GM12891 (cell line): Measurements from ENCODE around the gene SAMD10.
A peak's percentile ranks its signal among the peaks of the same experiment; 100 is the strongest.

Experiments
- DNase-seq: peaks from one replicate; pipeline ENCODE4 v3.0.0; 2011; ENCODE audit warnings: low spot score; ENCODE audit not compliant: insufficient read length
- FAIRE-seq: peaks from 2 replicates; lab custom pipeline; 2011; peaks lifted over from hg19 to GRCh38; lab: Jason Lieb, UNC
- PAX5 ChIP-seq: IDR thresholded peaks from 2 replicates; pipeline ENCODE4 v1.6.1; 2011; ENCODE audit warnings: low read length, moderate library complexity, mild to moderate bottlenecking; ENCODE audit not compliant: insufficient read depth, severe bottlenecking
- POLR2A ChIP-seq: IDR thresholded peaks from 2 replicates; pipeline ENCODE4 v1.6.1; 2011; ENCODE audit warnings: low read depth, low read length, control low read depth
- POLR2AphosphoS5 ChIP-seq: IDR thresholded peaks from 2 replicates; pipeline ENCODE4 v1.6.1; 2011; ENCODE audit warnings: low read depth, low read length, control low read depth
- POU2F2 ChIP-seq: IDR thresholded peaks from 2 replicates; pipeline ENCODE4 v1.6.1; 2011; ENCODE audit warnings: low read depth, mild to moderate bottlenecking, control low read depth, low read length, moderate library complexity
- SPI1 ChIP-seq: IDR thresholded peaks from 2 replicates; pipeline ENCODE4 v1.6.1; 2011; ENCODE audit warnings: low read depth, low read length, control low read depth
- TAF1 ChIP-seq: IDR thresholded peaks from 2 replicates; pipeline ENCODE4 v1.6.1; 2011; ENCODE audit warnings: low read depth, low read length, control low read depth

The SAMD10 gene

DNA sequence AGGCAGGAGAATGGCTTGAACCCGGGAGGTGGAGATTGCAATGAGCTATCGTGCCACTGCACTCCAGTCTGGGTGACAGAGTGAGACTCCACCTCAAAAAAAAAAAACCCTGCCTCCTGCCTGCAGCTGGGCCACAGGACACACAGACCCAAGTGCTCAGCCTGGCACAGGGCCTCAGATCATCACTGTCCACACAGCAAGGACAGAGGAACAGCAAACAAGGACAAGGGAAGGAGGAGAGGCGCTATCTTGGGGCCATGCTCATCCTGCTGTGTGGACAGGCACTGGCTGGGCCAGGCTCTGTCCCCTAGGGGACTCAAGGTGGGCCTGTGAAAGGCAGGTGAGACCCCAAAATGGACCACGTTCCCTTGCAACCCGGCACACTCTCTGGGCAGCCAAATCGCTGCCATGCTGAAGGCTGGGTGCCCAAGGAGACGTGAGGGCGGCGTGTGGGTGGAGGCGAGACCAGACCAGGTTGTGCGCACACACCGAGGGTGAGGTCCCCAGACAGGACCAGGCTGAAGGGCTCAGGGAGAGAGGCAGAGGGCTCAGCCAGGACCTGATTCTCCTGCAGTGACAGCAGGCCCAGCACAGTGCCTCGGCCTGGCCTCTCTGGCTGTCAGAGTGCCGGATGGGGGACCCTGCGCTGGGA, 32.3 kb downstream of the SAMD10 start:
- no peak for TF ChIP-seq POLR2AphosphoS5
- no peak for TF ChIP-seq POU2F2
- no peak for FAIRE-seq
- DNase-seq, result no peak

DNA sequence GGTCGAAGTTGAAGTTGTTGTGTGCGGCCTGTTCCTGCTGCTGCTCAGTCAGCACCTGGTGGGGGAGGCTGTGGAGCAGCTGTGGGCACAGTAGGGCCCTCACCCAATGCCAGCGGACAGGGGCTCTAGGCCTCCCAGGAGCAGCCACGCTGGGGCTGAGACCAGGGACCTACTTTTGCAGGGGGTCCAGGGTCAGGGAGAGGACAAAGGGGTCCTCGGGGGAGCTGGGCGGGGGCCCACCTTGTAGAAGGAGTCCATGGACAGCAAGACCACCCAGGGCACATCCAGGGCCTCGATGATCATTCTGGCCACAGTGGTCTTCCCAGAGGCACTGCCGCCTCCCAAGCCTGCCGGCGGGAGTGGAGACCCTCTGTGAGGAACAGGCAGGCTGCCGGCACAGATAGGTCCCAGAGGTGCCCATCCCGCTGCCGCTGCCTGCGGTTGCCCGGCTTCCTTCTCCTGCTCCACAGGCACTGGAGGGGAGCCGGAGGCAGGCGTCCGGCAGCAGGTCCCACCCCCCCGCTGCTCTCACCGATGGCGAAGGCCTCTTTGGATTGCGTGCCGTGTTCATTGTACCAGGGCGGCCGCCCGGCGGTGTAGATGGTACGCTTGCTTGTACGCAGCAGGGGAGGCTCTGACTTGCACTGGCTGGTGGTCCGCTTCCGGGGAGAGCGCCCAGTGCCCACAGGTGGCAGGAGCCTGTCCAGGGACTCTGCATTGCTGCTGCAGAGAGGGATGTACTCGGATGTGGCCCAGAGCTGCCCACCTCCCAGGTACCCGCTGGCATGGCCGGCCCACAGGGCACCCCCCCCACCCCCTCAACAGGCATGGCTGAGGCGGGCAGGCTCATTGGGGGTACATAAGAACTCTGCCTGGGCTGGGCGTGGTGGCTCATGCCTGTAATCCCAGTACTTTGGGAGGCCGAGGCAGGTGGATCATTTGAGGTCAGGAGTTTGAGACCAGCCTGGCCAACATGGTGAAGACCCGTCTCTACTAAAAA, 33.2 kb downstream of the SAMD10 start:
- no peak for DNase-seq
- FAIRE-seq, result no peak
- TF ChIP-seq POLR2AphosphoS5 (no peak), POU2F2 (no peak), SPI1 (no peak), POLR2A (no peak), TAF1 (no peak), PAX5 (no peak)

DNA sequence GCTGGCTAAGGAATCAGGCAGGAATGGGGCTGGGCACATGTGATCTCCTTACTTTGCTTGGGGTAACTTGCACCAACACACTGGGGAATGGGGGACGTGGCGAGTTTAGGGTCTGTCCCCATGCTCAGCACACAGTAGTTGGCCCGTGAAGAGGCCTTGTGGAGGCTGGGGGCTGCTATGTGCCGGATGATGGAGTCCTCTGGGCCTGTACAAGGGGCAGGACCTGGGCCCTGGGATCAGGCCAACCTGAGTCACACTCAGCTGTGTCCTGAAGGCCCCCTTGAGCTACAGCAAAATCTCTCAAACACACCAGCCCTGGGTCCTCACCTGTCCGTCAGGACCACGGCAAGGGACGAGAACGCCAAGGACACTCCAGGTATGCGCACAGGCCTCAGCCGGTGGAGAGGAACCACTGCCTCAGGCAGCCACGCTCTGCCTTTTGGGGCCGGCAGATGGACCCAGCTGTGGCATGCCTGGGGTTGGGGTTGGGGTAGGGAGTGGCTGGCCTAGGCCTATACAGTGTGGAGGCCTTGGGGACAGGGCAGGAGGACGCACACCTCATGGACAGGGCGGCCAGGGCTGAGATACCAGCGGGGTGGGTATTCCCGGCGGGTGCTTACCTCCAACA, 34.3 kb downstream of the SAMD10 start:
- no peak for DNase-seq
- TF ChIP-seq PAX5 (no peak), POLR2A (no peak), POLR2AphosphoS5 (no peak), SPI1 (no peak), POU2F2 (no peak), TAF1 (no peak)
- no peak for FAIRE-seq

DNA sequence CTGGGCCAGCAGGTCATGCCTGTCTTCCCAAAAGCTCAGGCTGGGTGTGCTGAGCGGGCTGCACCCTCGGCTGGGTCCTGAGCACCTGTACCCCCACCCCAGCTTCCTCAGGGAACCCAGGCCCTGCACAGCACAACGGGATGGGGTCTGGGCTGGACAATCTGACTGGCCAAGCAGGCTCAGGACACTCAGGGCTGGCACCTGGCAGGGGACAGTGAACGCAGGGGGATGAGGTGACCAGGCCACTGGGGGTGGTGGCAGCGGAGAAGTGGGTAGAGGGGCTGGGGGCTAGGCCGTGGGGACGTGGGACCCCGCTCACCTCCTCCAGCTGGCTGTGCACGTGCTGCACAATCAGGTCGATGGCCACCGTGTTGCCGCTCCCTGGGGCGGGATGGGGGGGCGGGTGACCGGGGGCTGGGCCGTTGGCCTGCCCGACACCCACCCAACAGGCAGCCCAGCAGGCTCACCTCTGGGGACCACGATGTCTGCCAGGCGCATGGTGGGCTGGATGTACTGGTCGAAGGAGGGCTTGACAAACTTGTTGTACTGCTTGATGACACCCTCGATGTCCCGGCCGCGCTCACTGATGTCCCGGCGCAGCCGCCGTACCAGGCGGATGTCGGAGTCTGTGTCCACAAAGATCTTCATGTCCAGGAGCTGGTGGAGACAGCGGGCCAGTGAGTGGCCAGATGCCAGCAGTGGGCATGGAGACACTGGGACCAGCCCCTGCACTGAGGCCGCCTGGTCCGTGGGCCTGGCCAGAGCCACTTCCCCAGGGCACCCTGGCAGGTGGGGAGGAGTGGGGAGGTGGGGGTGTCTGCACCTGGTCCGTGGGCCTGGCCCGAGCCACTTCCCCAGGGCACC, 35.1 kb downstream of the SAMD10 start:
- no peak for TF ChIP-seq PAX5
- no peak for TF ChIP-seq POU2F2
- no peak for TF ChIP-seq SPI1
- FAIRE-seq (no peak), DNase-seq (no peak)

DNA sequence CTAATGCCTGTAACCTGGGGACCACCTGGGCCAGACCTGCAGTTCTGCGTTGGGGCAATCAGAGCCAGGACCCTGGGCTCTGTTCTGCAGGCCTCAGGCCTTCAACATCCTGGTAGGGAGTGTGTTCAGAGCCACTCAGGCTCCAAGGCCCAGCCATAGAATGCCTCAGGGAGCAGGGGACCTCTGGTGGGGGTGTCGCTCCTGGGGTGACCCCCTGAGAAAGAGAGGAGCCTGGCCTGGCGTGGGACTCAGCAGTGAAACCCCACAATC, 35.7 kb downstream of the SAMD10 start:
- DNase-seq (no peak), FAIRE-seq (no peak)
- TF ChIP-seq POU2F2, result no peak
- no peak for TF ChIP-seq TAF1
- no peak for TF ChIP-seq POLR2A
- no peak for TF ChIP-seq POLR2AphosphoS5
- no peak for TF ChIP-seq PAX5
- TF ChIP-seq SPI1, result no peak

DNA sequence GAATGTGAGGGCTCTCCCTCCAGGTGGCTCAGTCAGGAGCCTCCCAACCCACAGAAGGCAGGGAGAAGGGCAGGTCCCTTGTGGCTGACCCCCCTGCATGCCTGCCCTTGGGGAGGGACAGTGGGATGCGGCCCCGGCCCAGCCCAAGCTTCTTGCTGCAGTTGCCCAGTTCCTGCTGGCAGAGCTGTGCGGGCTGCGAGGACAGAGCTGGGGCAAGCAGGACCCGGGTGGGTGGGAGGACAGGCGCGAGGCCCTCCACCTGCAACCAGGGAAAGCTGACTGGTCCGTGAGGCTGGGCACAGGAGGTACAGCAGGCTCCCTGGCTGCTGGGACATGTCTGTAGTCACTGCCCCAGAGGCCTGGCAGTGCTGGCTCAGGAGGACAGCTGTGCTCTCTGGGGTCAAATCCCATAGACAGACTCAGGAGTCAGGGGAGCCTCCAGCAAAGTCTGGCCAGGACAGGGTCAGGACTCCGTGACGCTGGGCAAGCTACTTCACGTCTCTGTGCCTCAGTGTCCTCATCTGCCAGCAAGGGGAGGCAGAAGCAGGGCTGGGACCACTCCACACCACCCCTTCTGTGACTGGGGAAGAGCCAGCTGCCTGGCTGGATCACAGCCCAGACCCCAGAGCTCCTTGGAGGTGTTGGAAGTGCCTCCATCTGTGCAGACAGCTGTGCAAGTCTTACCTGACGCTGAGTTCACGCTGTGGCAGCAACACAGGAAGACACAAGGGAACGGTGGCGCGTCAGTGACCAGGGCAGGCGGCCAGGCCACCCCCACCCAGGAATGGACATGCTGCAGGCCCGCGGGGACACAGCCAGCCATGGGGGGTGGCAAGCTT, 36.3 kb downstream of the SAMD10 start:
- no peak for TF ChIP-seq PAX5
- no peak for TF ChIP-seq SPI1
- no peak for TF ChIP-seq POLR2AphosphoS5
- no peak for TF ChIP-seq TAF1
- TF ChIP-seq POU2F2, result no peak
- no peak; the same call in 1 of the 2 replicates for TF ChIP-seq POLR2A
- no peak for DNase-seq
- FAIRE-seq, result no peak

DNA sequence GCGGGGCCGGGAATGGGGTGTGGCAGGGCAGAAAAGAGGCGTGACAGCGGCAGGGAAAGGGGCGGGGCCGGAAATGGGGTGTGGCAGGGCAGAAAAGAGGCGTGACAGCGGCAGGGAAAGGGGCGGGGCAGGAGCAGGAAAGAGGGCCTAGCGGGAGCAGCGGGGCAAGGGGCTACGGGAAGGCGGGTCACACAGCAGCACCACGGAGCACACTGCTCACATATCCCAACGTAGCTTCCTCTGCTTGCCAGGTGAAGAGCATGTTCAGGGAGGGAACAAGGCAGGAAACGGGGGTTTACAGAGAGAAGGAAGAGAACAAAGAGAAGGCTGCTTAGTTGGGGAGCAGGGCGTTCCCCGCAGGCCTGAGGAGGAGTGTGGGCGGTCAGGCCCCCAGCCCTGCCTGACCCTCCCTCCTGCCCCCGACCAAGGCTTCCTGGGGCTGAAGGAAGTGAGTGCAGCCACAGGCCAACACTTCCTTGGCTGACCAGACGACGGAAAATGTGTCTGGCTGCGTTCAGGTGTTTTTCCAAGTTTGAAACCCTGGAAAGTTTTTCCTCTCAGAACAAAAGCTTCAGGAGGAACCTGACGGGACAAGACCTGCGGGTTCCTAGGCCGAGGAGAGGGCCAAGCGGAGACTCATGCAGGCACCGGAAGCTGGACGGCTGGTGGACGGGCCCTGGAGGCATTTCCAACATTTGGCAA, 37.0 kb downstream of the SAMD10 start:
- DNase-seq, result peak; percentile 67
- FAIRE-seq, result peak; percentile 77
- TF ChIP-seq POLR2AphosphoS5, result 0 out of 2 replicates have a peak, but pooled peaks have one; percentile 28
- no peak for TF ChIP-seq PAX5

DNA sequence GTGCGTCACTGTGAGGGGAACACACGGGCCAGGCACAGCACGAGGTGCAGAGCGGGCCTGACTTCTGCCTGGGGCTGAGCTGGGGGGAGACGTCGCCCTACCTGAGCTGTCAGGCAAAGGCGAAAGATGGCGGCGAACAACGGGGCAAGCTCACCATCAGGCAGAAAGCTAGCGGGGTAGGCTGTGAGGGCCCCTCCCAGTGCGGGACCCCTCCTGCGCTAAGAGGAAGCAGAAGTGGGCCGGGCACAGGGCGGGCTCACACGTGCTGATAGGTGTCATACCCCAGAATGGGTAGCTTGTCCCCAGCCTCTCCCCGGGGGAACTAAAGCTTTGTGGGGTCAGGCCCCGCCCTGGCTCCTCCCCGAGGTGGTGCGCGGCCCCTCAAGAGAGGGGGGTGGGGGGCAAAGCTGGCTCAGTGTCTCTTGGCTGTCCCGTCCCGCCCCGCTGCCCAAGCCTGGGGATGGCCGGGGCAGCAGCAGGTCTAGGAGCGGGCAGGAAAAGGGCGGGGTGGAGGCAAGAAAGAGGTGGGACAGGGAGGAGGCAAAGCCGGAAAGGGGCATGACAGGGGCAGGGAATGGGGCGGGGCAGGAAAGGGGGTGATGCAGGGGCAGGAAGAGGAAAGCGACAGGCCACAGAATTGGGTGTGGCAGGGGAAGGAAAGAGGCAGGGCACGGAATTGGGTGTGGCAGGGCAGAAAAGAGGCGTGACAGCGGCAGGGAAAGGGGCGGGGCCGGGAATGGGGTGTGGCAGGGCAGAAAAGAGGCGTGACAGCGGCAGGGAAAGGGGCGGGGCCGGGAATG, 38.0 kb downstream of the SAMD10 start:
- peak; percentile 73 for DNase-seq
- peak; percentile 5 for FAIRE-seq
- TF ChIP-seq SPI1 (no peak), POU2F2 (no peak), POLR2A (no peak), PAX5 (no peak), POLR2AphosphoS5 (no peak), TAF1 (no peak)
